Myocyte (in vitro differentiated cells): ENCODE data around the gene KLHDC4. TPM values are rescaled to one million over a fixed set of nuclear protein-coding genes. Genes with fewer than 3 reads are reported as not detected.
A peak's percentile ranks its signal among the peaks of the same experiment; 100 is the strongest.
"Not testable (repeated sequence)": the region's sequence is repeated elsewhere in the genome, so short reads cannot be mapped to it uniquely, and the experiment has no call there.

Experiments
- DNase-seq: peaks from one replicate; pipeline ENCODE4 v3.0.0-alpha.2; 2012; ENCODE audit warnings: low read depth
- polyA plus RNA-seq: library from polyadenylated mRNA; unstranded; fragments of >200 nt; gene quantifications from one replicate; pipeline ENCODE4 v1.2.1, GENCODE V29; 2012; ENCODE audit warnings: missing spikeins
- total RNA-seq: library from RNA; depleted of rRNA; stranded (reverse); fragments of >200 nt; gene quantifications from 2 replicates; pipeline ENCODE4 v1.2.3, GENCODE V29; 2014

The KLHDC4 gene
- 24.4 and 27.1 TPM in 2 replicates for total RNA-seq
- polyA plus RNA-seq = 28.0 TPM

- DNase-seq = peak; percentile 88
Observed at GRCh38 chr16:87765776-87766484, at the start of gene KLHDC4. TSS of gene KLHDC4 (minus strand) at chr16:87765986. CDS start at chr16:87765890, 96 bp downstream.

- DNase-seq = peak; percentile 95
Observed at GRCh38 chr16:87815567-87815966, 49.8 kb upstream of the KLHDC4 start.

GRCh38 chr16:87812200-87812656, 46.4 kb upstream of the KLHDC4 start:
- DNase-seq = no peak

- not testable (repeated sequence) for DNase-seq
Observed at GRCh38 chr16:87811454-87811853, 45.7 kb upstream of the KLHDC4 start.

- DNase-seq = no peak
Observed at GRCh38 chr16:87809150-87809902, 43.5 kb upstream of the KLHDC4 start.

GRCh38 chr16:87808108-87808507, 42.3 kb upstream of the KLHDC4 start:
- DNase-seq = no peak

DNA sequence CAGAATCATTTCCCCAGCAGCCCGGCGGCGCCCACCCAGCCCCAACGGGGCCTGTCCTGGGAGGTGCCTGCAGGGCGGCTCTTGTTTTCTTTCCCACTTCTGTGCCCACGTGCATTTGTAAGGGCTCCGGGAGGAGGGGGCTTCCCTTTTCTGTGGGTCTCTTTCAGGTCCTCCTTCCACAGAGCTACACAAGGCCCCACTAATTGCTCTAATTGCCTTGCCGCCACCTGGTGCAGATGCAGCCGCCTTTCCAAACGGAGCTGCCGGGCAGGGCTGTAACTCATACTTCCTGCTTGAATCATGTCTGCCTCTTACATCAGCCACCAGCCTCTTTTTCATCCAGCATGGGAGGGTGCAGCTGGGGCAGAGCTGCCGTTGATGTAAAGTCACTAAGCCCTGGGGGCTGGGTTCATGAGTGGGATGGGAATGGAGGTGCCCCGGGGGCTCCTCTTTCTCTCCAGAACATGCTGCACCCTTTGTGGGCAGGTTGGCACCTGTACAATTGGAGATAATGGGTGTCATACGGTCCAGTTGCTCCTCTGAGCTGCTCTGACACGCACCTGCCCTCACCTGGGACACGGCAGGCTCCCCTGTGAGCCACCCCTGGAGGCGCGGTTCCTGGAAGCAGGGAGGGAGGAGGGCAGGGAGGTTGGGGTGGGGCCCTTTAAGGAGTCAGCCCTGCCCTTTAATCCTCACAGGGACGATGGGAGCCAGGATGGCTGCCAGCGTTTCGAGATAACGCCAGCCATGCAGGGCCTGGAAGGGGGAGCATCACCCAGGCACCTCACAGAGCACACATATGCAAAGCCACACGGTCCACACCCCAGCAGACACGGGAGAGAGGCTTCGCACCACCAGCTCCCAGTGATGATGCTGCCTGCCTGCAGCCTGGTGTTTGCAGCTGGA, 41.1 kb upstream of the KLHDC4 start:
- DNase-seq = peak; percentile 74

DNA sequence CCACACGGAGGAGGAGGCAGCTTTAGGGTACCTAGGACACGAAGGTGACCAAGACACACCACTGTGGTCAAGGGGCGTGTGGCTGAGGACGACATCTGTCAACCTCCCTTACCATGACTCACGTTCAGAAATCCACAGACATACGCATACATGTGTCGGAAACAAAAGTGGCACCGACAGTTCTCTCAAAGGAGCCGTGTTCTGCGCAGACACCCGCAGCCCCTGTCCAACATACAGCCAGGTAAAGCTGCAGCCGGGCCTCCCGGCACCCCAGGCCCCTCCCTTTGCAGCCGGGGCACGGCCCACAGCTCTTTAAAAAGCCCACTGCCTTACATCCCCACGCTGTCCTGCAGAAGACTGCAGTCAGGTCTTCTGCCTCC, 40.5 kb upstream of the KLHDC4 start:
- DNase-seq = peak; percentile 36

- DNase-seq = no peak
Observed at GRCh38 chr16:87803385-87803784, 37.6 kb upstream of the KLHDC4 start.

GRCh38 chr16:87802670-87803069, 36.9 kb upstream of the KLHDC4 start:
- DNase-seq = peak; percentile 61

DNA sequence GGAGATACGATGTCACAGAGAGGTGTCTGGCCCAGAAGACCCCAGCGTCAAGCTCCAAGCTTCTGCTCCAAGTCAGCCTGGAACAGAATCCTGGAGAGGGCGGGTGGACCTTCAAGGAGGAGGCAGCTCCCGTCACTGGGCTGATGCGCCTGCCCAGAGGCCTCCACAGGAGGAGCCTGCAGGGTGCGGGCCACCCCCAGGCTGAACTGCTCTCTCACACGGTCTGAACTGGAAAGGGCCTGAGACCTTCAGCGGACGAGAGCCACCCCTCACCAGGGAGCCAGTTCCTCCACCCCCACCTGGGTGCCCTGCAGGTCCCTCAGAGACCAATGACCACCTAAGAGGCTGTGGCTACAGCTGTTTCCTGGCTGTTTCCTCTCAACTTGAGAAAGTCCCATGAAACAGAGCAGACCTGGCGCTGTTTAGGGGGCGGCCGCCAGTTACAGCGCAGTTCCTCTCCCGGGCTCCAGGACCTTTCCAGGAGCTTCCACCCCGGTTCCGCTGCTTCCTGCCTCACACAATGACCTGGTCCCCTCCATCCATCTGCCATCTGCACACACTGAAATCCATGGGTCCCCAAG, 36.0 kb upstream of the KLHDC4 start:
- DNase-seq = no peak

DNA sequence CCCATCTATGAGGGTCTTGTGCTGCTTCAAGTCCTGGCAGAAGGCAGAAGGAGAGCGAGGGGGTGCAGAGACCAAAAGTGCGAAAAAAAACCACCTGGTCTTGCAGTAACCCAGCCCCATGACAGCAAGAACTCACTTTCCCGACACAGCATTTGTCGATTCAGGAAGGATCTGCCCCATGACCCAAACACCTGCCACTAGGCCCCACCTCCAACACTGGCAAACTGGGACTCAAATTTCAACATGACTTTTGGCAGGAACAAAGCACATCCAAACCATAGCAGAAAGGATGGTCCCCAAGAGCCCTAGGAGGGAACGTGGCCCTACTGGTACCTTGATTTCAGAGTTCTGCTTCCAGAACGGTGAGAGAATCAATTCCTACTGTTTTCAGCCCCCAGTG, 34.7 kb upstream of the KLHDC4 start:
- DNase-seq = peak; percentile 39

DNA sequence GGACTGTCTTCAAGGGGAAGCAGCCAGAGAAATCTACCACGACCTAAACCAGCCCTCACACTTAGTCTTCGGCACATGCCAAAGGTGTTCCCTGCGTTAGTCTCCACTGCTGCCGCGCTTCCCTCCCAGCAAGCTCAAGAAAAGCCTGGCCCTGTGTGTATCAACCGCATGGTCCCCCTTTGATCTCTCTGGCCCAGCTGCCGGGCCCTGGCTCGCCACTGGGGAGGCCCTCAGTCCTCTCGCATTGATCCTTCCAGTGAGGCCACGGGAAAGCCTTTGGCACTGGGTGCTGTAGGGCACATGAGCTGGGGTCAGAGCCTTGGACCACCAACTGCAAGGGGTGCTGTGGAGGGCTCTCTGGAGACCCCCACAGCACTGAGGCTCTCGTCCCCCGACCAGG, 29.6 kb upstream of the KLHDC4 start:
- no peak for DNase-seq

DNA sequence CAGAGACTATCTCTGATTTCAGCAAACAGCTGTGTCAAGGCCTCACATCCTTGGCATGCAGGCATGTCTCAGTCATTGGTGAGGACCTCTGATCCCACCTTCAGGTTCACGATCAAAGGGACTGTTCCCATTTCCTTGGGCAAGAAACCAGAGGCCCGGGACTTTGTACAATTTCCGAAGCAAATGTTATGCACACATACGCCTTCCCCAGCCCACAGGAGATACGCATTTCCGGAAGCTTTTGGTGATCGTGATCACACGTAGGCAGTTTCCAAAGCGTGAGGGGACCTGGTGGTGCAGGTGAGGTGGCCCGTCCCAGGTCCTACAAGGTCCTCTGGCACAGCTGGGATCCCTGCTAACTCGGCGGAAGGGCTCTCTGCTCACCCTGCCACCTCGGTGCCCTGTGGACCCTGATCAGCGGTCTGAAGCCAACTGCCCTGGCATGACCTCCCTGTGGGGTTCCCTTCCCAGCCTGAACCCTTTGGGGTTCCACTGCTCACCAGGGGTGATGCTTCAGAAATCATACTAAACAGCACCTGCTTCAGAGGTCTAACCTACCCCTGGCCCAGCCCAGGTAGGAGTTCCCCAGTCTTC, 28.8 kb upstream of the KLHDC4 start:
- no peak for DNase-seq

DNA sequence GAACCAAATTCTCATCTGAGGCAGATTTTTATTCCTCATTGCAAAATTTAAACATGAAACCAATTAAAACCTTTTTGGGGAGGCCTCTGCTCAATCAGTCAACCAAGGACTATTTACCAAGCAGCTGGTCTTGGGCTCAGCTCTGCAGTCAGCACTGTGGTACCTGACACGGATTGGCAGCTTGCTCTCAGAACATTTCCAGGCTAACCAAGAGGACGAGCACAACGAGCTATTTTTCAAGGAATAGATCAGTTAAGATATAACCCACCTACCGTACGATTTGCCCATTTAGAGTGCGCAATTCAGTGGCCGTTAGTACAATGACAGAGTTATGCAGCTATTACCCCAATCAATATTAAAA, 26.4 kb upstream of the KLHDC4 start:
- DNase-seq = no peak

DNA sequence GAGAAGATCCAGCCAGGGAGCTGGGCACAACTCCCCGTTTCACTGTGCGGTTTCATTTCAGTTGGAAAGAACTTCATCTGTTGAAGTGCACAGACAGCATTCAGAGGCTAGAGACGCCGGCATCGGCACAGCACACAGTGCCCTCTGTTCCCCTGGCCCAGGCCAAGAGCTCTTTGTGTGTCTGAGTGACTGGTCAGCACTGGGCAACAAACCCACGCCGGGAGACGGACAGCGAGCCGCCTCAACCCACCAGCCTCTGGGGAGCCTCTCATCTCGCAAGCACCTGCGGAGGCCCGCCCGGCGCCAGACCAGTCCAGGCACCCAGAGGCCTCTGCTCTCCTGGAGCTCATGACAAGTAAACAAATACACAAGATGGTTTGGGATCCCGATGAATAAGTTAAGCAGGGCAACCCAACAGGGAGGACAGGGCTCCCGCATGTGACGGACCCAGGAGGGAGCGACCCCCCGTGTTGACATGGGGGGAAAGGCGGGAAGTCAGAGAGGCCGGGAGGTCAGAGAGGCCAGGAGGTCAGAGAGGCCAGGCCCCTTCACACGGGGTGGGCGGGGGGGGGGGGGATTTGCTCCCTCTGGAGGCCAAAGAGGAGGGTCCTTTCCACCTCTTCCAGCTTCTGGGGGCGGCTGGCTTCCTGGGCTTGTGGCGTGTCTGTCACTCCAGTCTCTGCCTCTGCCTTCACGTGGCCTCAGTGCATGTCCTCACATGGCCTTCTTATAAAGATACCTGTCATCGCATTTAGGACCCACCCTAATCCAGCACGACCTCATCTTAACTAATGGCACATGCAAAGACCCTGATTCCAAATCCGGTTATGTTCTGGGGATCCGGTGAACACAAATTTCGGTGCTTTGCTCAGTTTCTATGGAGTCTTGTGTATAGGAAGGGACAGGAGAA, 25.8 kb upstream of the KLHDC4 start:
- DNase-seq = no peak

GRCh38 chr16:87790292-87791100, 24.7 kb upstream of the KLHDC4 start:
- DNase-seq = peak; percentile 97

- peak; percentile 96 for DNase-seq
Observed at GRCh38 chr16:87789437-87790291, 23.9 kb upstream of the KLHDC4 start.
